Liver (tissue), 3 donors: ENCODE results near the gene CARD9.

ENCODE experiments used
- EGR1 ChIP-seq, 2 donors: IDR thresholded peaks; 2 replicates each; pipeline ENCODE4 v1.6.1; 2016 to 2018; ENCODE audit warnings: antibody characterized with exemption in 2 of 2, low read depth in 2 of 2
- JUND ChIP-seq, 2 donors: IDR thresholded peaks; 2 replicates each; pipeline ENCODE4 v1.6.1; 2016; ENCODE audit warnings: antibody characterized with exemption in 2 of 2
- MAX ChIP-seq: IDR thresholded peaks from 2 replicates; pipeline ENCODE4 v1.6.1; 2016; ENCODE audit warnings: antibody characterized with exemption
- NR2F2 ChIP-seq: IDR thresholded peaks from 2 replicates; pipeline ENCODE4 v1.6.1; 2016; ENCODE audit warnings: antibody characterized with exemption
- SP1 ChIP-seq: IDR thresholded peaks from 2 replicates; pipeline ENCODE4 v1.6.1; 2018; ENCODE audit warnings: antibody characterized with exemption, mild to moderate bottlenecking
- TAF1 ChIP-seq: conservative IDR thresholded peaks from 2 replicates; pipeline ENCODE4 v1.6.1; 2016; ENCODE audit warnings: antibody characterized with exemption, mild to moderate bottlenecking
- TF ChIP-seq, protein P1 (sequence below): fragments of 150-350 bp; IDR thresholded peaks from 2 replicates; pipeline ENCODE4 v1.5.1; 2017; ENCODE audit warnings: improper control_type of control experiment, low read depth, low read length; ENCODE audit not compliant: missing input control
- TF ChIP-seq, protein P2 (sequence below): IDR thresholded peaks from 2 replicates; pipeline ENCODE4 v1.6.1; 2016; ENCODE audit warnings: antibody characterized with exemption
- TF ChIP-seq, protein P3 (sequence below): IDR thresholded peaks from 2 replicates; pipeline ENCODE4 v1.6.1; 2016; ENCODE audit warnings: antibody characterized with exemption, mild to moderate bottlenecking
- donor health status: healthy.
- donor health status: healthy.

DNA sequence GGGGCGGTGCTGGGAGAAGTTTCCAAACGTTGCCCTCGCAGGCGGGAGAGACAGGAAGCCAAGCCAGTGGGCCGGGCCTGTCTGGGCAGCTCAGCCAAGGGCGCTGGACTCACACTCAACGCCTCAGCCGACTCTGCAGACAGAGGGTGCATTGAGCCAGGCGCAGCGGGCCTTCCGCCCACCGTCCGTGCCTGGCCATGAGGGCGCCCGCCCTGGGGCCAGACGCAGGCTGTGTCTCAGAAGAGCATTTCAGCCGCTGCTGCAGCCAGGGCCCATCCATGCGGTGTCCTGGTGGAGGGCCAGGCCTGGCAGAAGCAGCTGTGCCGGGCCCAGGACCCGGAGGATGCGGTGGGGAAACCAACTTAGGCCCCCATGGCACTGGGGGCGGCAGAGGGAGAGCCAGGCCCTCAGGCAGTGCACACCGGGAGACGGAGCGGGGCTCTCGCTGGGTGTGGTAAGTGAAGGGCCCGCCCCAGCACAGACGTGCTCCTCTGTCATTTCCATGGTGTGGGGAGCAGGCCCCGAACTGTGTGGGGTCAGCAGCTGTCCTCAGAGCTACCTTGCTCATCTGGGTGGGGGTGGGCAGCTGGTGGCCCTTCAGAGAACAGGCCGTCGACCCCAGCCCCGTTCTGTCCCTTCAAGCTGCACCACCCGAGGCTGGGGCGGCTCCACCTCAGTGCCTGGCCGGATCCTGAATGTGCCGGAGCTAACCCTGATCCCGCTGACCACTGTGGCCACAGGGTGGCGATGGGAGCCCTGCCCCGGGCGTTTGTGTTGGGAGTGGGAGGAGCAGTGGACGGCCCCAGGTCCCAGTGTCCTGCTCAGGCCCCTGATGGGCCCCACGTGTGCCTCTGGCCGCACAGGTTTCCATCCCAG lies 27.9 kb downstream of the CARD9 start:
- TF ChIP-seq JUND (IDR thresholded peaks at IDR 0.05) (no peak), TAF1 (no peak), SP1 (no peak), MAX (no peak), NR2F2 (no peak), EGR1 (IDR thresholded peaks at IDR 0.05; ENCODE audit: low read depth in 2 of 2) (no peak)
- TF ChIP-seq, protein P1, sequence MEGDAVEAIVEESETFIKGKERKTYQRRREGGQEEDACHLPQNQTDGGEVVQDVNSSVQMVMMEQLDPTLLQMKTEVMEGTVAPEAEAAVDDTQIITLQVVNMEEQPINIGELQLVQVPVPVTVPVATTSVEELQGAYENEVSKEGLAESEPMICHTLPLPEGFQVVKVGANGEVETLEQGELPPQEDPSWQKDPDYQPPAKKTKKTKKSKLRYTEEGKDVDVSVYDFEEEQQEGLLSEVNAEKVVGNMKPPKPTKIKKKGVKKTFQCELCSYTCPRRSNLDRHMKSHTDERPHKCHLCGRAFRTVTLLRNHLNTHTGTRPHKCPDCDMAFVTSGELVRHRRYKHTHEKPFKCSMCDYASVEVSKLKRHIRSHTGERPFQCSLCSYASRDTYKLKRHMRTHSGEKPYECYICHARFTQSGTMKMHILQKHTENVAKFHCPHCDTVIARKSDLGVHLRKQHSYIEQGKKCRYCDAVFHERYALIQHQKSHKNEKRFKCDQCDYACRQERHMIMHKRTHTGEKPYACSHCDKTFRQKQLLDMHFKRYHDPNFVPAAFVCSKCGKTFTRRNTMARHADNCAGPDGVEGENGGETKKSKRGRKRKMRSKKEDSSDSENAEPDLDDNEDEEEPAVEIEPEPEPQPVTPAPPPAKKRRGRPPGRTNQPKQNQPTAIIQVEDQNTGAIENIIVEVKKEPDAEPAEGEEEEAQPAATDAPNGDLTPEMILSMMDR = peak; percentile 49
- TF ChIP-seq, protein P2, sequence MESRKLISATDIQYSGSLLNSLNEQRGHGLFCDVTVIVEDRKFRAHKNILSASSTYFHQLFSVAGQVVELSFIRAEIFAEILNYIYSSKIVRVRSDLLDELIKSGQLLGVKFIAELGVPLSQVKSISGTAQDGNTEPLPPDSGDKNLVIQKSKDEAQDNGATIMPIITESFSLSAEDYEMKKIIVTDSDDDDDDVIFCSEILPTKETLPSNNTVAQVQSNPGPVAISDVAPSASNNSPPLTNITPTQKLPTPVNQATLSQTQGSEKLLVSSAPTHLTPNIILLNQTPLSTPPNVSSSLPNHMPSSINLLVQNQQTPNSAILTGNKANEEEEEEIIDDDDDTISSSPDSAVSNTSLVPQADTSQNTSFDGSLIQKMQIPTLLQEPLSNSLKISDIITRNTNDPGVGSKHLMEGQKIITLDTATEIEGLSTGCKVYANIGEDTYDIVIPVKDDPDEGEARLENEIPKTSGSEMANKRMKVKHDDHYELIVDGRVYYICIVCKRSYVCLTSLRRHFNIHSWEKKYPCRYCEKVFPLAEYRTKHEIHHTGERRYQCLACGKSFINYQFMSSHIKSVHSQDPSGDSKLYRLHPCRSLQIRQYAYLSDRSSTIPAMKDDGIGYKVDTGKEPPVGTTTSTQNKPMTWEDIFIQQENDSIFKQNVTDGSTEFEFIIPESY = no peak
- TF ChIP-seq, protein P3, sequence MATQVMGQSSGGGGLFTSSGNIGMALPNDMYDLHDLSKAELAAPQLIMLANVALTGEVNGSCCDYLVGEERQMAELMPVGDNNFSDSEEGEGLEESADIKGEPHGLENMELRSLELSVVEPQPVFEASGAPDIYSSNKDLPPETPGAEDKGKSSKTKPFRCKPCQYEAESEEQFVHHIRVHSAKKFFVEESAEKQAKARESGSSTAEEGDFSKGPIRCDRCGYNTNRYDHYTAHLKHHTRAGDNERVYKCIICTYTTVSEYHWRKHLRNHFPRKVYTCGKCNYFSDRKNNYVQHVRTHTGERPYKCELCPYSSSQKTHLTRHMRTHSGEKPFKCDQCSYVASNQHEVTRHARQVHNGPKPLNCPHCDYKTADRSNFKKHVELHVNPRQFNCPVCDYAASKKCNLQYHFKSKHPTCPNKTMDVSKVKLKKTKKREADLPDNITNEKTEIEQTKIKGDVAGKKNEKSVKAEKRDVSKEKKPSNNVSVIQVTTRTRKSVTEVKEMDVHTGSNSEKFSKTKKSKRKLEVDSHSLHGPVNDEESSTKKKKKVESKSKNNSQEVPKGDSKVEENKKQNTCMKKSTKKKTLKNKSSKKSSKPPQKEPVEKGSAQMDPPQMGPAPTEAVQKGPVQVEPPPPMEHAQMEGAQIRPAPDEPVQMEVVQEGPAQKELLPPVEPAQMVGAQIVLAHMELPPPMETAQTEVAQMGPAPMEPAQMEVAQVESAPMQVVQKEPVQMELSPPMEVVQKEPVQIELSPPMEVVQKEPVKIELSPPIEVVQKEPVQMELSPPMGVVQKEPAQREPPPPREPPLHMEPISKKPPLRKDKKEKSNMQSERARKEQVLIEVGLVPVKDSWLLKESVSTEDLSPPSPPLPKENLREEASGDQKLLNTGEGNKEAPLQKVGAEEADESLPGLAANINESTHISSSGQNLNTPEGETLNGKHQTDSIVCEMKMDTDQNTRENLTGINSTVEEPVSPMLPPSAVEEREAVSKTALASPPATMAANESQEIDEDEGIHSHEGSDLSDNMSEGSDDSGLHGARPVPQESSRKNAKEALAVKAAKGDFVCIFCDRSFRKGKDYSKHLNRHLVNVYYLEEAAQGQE = no peak
